Kidney (tissue), 14 donors: Measurements from ENCODE around the gene SRGAP3. TPM values are rescaled to one million over a fixed set of nuclear protein-coding genes. Genes with fewer than 3 reads are reported as not detected.

Source experiments
- DNase-seq, 5 donors: peaks; one replicate each; pipeline ENCODE4 v3.0.0-alpha.2; 2013 to 2020
- FAIRE-seq: peaks from 2 replicates; lab custom pipeline; 2012; peaks lifted over from hg19 to GRCh38; lab: Jason Lieb, UNC
- H3K27ac ChIP-seq, 2 donors: one replicate each; pipeline ENCODE4 v1.7.0; 2013; ENCODE audit warnings: low read depth in 2 of 2, low read length in 2 of 2, inconsistent platforms in 1 of 2
- H3K27me3 ChIP-seq: one replicate; pipeline ENCODE4 v1.7.1; 2013; ENCODE audit warnings: low read length, inconsistent platforms; ENCODE audit not compliant: control insufficient read depth, insufficient read depth
- H3K36me3 ChIP-seq, 3 donors: one replicate each; pipeline versions ENCODE4 v1.7.0 to v1.7.1; 2013; ENCODE audit warnings: low read length in 3 of 3, control low read depth in 1 of 3, inconsistent platforms in 1 of 3; ENCODE audit not compliant: insufficient read depth in 3 of 3, control insufficient read depth in 2 of 3
- H3K4me1 ChIP-seq, 3 donors: one replicate each; pipeline versions ENCODE4 v1.7.0 to v1.7.1; 2013; ENCODE audit warnings: low read length in 3 of 3, inconsistent platforms in 1 of 3, low read depth in 1 of 3; ENCODE audit not compliant: control insufficient read depth in 2 of 3, insufficient read depth in 2 of 3
- H3K4me3 ChIP-seq, 3 donors: one replicate each; pipeline versions ENCODE4 v1.7.0 to v1.8.1; 2013; ENCODE audit warnings: low read length in 3 of 3, control low read depth in 1 of 3, inconsistent platforms in 1 of 3
- H3K9ac ChIP-seq, 3 donors: one replicate each; pipeline versions ENCODE4 v1.7.0 to v1.7.1; 2013; ENCODE audit warnings: low read length in 3 of 3, control low read depth in 1 of 3, inconsistent platforms in 1 of 3
- H3K9me3 ChIP-seq, 3 donors: one replicate each; pipeline versions ENCODE4 v1.7.0 to v1.7.1; 2013; ENCODE audit warnings: low read length in 3 of 3, control low read depth in 1 of 3, inconsistent platforms in 1 of 3; ENCODE audit not compliant: control insufficient read depth in 2 of 3, insufficient read depth in 1 of 3
- intact Hi-C: fragments of 100-400 bp; cut with DNase I; formaldehyde crosslinking; loops from one replicate; pipeline ENCODE4 v1.11.1; 2022
- polyA plus RNA-seq: library from polyadenylated mRNA; stranded (reverse); fragments of 350-450 nt; fragmentation: Illumina TruSeq; extraction: RNeasy Lipid Tissue Mini Kit (QIAGEN cat#74804); gene quantifications from one replicate; pipeline ENCODE4 v1.2.3, GENCODE V29; 2014; ENCODE audit warnings: low read depth, low replicate concordance; ENCODE audit not compliant: insufficient read depth
- total RNA-seq: library from RNA; stranded (reverse); fragmentation: NEBNext Ultra II Directional; extraction: Animal tissue kit (Norgen Biotek cat#: 25700); gene quantifications from one replicate; pipeline ENCODE4 v1.2.1, GENCODE V29; 2021
- TF ChIP-seq, protein P1 (sequence below): IDR thresholded peaks from 3 replicates; pipeline ENCODE4 v1.5.1; 2012; ENCODE audit warnings: mild to moderate bottlenecking, moderate library complexity, borderline replicate concordance; ENCODE audit not compliant: insufficient read depth; ENCODE audit errors: extremely low read depth
- donor health status: control.
- donor health status: control.
- donor health status: control.
- donor health status: control.
- donor health status: control.
- donor health status: DM: yes; HTN: yes; CAD: no.
- donor health status: Normal renal cell carcinoma (clear cell type).

SRGAP3 gene
- total and polyA plus RNA-seq, 2 donors from 2014 or later: 4.1 to 24.3 TPM

DNA sequence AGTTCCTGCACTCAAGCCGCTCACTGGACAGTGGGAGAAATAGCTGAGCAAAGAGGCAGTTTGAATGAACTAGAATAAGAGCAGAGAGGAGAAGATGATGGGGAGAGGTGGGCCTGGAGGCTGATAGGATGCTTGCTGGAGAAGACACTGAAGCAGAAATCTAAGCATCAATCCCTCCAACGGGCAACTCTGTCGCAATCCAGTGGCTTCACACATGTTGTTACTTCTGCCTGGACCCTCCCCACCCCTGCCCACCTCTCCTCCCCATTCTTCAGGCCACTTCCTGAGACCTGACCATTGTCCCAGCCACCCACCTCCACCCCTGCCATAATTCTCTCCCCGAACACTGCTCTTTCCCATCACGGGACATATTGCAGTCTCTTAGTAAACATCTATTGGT lies 76.0 kb downstream of the SRGAP3 start:
- Histone ChIP-seq H3K36me3 (no peaks in the 10 kb centered on the region), H3K9me3 (no peaks in the 10 kb centered on the region), H3K27ac (no peak overlapping the region), H3K9ac (no peak overlapping the region), H3K27me3 (no peaks in the 10 kb centered on the region), H3K4me1 (no peaks in the 10 kb centered on the region), H3K4me3 (no peak overlapping the region)
- DNase-seq: no peak
- intact Hi-C loops: no loop called here
- FAIRE-seq: no peak
- TF ChIP-seq, protein P1, sequence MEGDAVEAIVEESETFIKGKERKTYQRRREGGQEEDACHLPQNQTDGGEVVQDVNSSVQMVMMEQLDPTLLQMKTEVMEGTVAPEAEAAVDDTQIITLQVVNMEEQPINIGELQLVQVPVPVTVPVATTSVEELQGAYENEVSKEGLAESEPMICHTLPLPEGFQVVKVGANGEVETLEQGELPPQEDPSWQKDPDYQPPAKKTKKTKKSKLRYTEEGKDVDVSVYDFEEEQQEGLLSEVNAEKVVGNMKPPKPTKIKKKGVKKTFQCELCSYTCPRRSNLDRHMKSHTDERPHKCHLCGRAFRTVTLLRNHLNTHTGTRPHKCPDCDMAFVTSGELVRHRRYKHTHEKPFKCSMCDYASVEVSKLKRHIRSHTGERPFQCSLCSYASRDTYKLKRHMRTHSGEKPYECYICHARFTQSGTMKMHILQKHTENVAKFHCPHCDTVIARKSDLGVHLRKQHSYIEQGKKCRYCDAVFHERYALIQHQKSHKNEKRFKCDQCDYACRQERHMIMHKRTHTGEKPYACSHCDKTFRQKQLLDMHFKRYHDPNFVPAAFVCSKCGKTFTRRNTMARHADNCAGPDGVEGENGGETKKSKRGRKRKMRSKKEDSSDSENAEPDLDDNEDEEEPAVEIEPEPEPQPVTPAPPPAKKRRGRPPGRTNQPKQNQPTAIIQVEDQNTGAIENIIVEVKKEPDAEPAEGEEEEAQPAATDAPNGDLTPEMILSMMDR: no peak

DNA sequence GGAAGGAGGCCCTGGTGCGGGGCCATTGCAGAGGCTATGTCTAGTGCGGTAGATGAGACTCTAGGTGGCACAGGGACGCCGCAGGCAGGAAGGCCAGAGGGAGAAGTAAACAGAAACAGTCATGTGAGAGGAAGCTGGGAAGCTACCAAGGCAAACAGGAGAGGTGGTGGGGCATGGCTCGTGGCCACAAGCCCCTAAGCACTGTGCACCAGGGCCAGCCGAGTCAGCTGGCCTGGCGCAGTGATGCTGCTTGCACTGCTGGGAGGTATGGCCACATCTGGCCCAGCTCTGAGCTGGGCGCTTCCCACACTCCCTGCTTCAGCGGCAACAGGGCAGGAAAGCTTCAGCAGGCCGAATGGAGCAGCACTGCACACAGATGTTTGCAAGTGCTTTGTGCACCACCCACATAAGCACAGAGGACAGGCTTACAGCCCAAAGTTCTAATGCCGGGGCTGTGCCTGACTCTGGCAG lies 76.6 kb downstream of the SRGAP3 start:
- DNase-seq (no peak), FAIRE-seq (no peak)
- no peaks in the 10 kb centered on the region for H3K9me3 ChIP-seq
- H3K4me3 ChIP-seq: no peak overlapping the region
- no peak overlapping the region for H3K9ac ChIP-seq
- TF ChIP-seq, protein P1: no peak
- no peak overlapping the region for H3K27ac ChIP-seq
- no peaks in the 10 kb centered on the region for H3K4me1 ChIP-seq
- intact Hi-C loops: no loop called here
- no peaks in the 10 kb centered on the region for H3K27me3 ChIP-seq
- H3K36me3 ChIP-seq: no peaks in the 10 kb centered on the region

DNA sequence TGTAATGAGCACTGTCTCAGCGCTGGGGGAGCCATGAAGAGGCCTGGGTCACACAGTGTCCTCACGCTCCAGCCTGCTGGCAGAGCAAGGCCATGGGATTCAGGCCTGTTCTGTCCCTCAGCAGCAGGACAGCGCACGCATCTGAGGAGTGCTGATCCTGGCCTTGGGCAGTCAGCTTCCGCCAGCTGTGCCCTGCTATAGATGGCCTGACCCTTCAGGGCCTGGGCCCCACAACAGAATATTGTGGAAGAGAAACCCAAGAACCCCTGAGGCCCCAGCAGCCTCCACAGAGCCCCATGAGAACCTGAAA lies 78.6 kb downstream of the SRGAP3 start:
- Histone ChIP-seq H3K36me3 (no peaks in the 10 kb centered on the region), H3K9me3 (no peaks in the 10 kb centered on the region), H3K27ac (no peak overlapping the region), H3K9ac (no peak overlapping the region), H3K4me3 (no peak overlapping the region), H3K4me1 (no peaks in the 10 kb centered on the region), H3K27me3 (no peaks in the 10 kb centered on the region)
- DNase-seq (no peak), FAIRE-seq (no peak)
- TF ChIP-seq, protein P1: no peak
- intact Hi-C loops: no loop called here
